ENCODE results near the gene CCDC33. TPM values are rescaled to one million over a fixed set of nuclear protein-coding genes. Genes with fewer than 3 reads are reported as not detected.

CCDC33 gene
- polyA plus RNA-seq (2013, experiment 1 of 4) = 5.0 TPM
- polyA plus RNA-seq (2013, experiment 2 of 4) = 5.2 TPM
- 4.4 TPM for polyA plus RNA-seq (2013, experiment 3 of 4)
- 3.5 TPM for polyA plus RNA-seq (2013, experiment 4 of 4)

GRCh38 chr15:74235962-74236361 lies at the start of gene CCDC33:
Gene CCDC33, plus strand, starts transcription at chr15:74236326. Its CDS starts 394 bp downstream, at chr15:74236720.
- Histone ChIP-seq H3K27ac (ENCODE audit: insufficient read depth, low read depth, low read length, poor library complexity, severe bottlenecking) (no peak within 1 kb of the TSS), H3K27me3 (ENCODE audit: control insufficient read depth, insufficient read depth, low read length, poor library complexity, severe bottlenecking) (no peaks in the 10 kb centered on the region)
- 89 to 92% methylated on average over 6 of the region's 6 CpGs for WGBS, 2 experiments

GRCh38 chr15:74188216-74188615 lies 47.9 kb upstream of the CCDC33 start:
- WGBS, 2 experiments = 94% methylated on average over 11 of the region's 11 CpGs
- H3K4me1 ChIP-seq (ENCODE audit: control insufficient read depth, insufficient read depth, low read length) = peaks cover 14% of the 10 kb centered on the region
- no peaks in the 10 kb centered on the region for H3K9me3 ChIP-seq (ENCODE audit: control insufficient read depth, low read length)
- H3K27ac ChIP-seq (ENCODE audit: insufficient read depth, low read depth, low read length, poor library complexity, severe bottlenecking) = no peak overlapping the region
- no peaks in the 10 kb centered on the region for H3K36me3 ChIP-seq (ENCODE audit: control insufficient read depth, insufficient read depth, low read length)
- no peaks in the 10 kb centered on the region for H3K27me3 ChIP-seq (ENCODE audit: control insufficient read depth, insufficient read depth, low read length, poor library complexity, severe bottlenecking)
- no peak overlapping the region for H3K4me3 ChIP-seq (ENCODE audit: insufficient read depth, low read depth, low read length)

More at GRCh38 chr15:74235962-74236361, at the start of gene CCDC33:
- peaks cover 33% of the 10 kb centered on the region for H3K4me1 ChIP-seq (ENCODE audit: control insufficient read depth, insufficient read depth, low read length)
- H3K36me3 ChIP-seq (ENCODE audit: control insufficient read depth, insufficient read depth, low read length) = no peaks in the 10 kb centered on the region
- H3K9me3 ChIP-seq (ENCODE audit: control insufficient read depth, low read length) = no peaks in the 10 kb centered on the region
- H3K4me3 ChIP-seq (ENCODE audit: insufficient read depth, low read depth, low read length) = no peak within 1 kb of the TSS

GRCh38 chr15:74191798-74192197 lies 44.3 kb upstream of the CCDC33 start:
- no peak overlapping the region for H3K27ac ChIP-seq (ENCODE audit: insufficient read depth, low read depth, low read length, poor library complexity, severe bottlenecking)
- H3K36me3 ChIP-seq (ENCODE audit: control insufficient read depth, insufficient read depth, low read length) = peaks cover 4% of the 10 kb centered on the region
- peaks cover 14% of the 10 kb centered on the region for H3K4me1 ChIP-seq (ENCODE audit: control insufficient read depth, insufficient read depth, low read length)
- 71 to 84% methylated on average over 3 of the region's 3 CpGs for WGBS, 2 experiments
- no peaks in the 10 kb centered on the region for H3K27me3 ChIP-seq (ENCODE audit: control insufficient read depth, insufficient read depth, low read length, poor library complexity, severe bottlenecking)
- H3K4me3 ChIP-seq (ENCODE audit: insufficient read depth, low read depth, low read length) = no peak overlapping the region
- no peaks in the 10 kb centered on the region for H3K9me3 ChIP-seq (ENCODE audit: control insufficient read depth, low read length)

GRCh38 chr15:74192751-74193150 lies 43.4 kb upstream of the CCDC33 start:
- no peaks in the 10 kb centered on the region for H3K27me3 ChIP-seq (ENCODE audit: control insufficient read depth, insufficient read depth, low read length, poor library complexity, severe bottlenecking)
- WGBS, 2 experiments = 91 to 93% methylated on average over 5 of the region's 5 CpGs
- H3K9me3 ChIP-seq (ENCODE audit: control insufficient read depth, low read length) = no peaks in the 10 kb centered on the region
- H3K27ac ChIP-seq (ENCODE audit: insufficient read depth, low read depth, low read length, poor library complexity, severe bottlenecking) = no peak overlapping the region
- peaks cover 14% of the 10 kb centered on the region for H3K4me1 ChIP-seq (ENCODE audit: control insufficient read depth, insufficient read depth, low read length)
- no peak overlapping the region for H3K4me3 ChIP-seq (ENCODE audit: insufficient read depth, low read depth, low read length)
- H3K36me3 ChIP-seq (ENCODE audit: control insufficient read depth, insufficient read depth, low read length) = peaks cover 4% of the 10 kb centered on the region

GRCh38 chr15:74193299-74193718 lies 42.8 kb upstream of the CCDC33 start:
- no peak overlapping the region for H3K27ac ChIP-seq (ENCODE audit: insufficient read depth, low read depth, low read length, poor library complexity, severe bottlenecking)
- H3K36me3 ChIP-seq (ENCODE audit: control insufficient read depth, insufficient read depth, low read length) = peaks cover 4% of the 10 kb centered on the region
- peaks cover 14% of the 10 kb centered on the region for H3K4me1 ChIP-seq (ENCODE audit: control insufficient read depth, insufficient read depth, low read length)
- 93 to 98% methylated on average over 4 of the region's 4 CpGs for WGBS, 2 experiments
- no peaks in the 10 kb centered on the region for H3K27me3 ChIP-seq (ENCODE audit: control insufficient read depth, insufficient read depth, low read length, poor library complexity, severe bottlenecking)
- H3K4me3 ChIP-seq (ENCODE audit: insufficient read depth, low read depth, low read length) = no peak overlapping the region
- no peaks in the 10 kb centered on the region for H3K9me3 ChIP-seq (ENCODE audit: control insufficient read depth, low read length)

- H3K4me3 ChIP-seq (ENCODE audit: insufficient read depth, low read depth, low read length) = no peak overlapping the region
- no peaks in the 10 kb centered on the region for H3K9me3 ChIP-seq (ENCODE audit: control insufficient read depth, low read length)
- no peaks in the 10 kb centered on the region for H3K27me3 ChIP-seq (ENCODE audit: control insufficient read depth, insufficient read depth, low read length, poor library complexity, severe bottlenecking)
- H3K36me3 ChIP-seq (ENCODE audit: control insufficient read depth, insufficient read depth, low read length) = peaks cover 4% of the 10 kb centered on the region
- no peak overlapping the region for H3K27ac ChIP-seq (ENCODE audit: insufficient read depth, low read depth, low read length, poor library complexity, severe bottlenecking)
- WGBS, 2 experiments = 84 to 87% methylated on average over 6 of the region's 6 CpGs
- peaks cover 14% of the 10 kb centered on the region for H3K4me1 ChIP-seq (ENCODE audit: control insufficient read depth, insufficient read depth, low read length)
Observed at GRCh38 chr15:74193905-74194304, 42.2 kb upstream of the CCDC33 start.

GRCh38 chr15:74194572-74195559 lies 41.3 kb upstream of the CCDC33 start:
- H3K9me3 ChIP-seq (ENCODE audit: control insufficient read depth, low read length) = no peaks in the 10 kb centered on the region
- no peak overlapping the region for H3K4me3 ChIP-seq (ENCODE audit: insufficient read depth, low read depth, low read length)
- peaks cover 4% of the 10 kb centered on the region for H3K36me3 ChIP-seq (ENCODE audit: control insufficient read depth, insufficient read depth, low read length)
- H3K4me1 ChIP-seq (ENCODE audit: control insufficient read depth, insufficient read depth, low read length) = peaks cover 14% of the 10 kb centered on the region
- H3K27ac ChIP-seq (ENCODE audit: insufficient read depth, low read depth, low read length, poor library complexity, severe bottlenecking) = no peak overlapping the region
- WGBS, 2 experiments = 95 to 96% methylated on average over 13 of the region's 13 CpGs
- H3K27me3 ChIP-seq (ENCODE audit: control insufficient read depth, insufficient read depth, low read length, poor library complexity, severe bottlenecking) = no peaks in the 10 kb centered on the region

- no peak overlapping the region for H3K27ac ChIP-seq (ENCODE audit: insufficient read depth, low read depth, low read length, poor library complexity, severe bottlenecking)
- WGBS, 2 experiments = 93 to 94% methylated on average over 7 of the region's 7 CpGs
- H3K4me1 ChIP-seq (ENCODE audit: control insufficient read depth, insufficient read depth, low read length) = peaks cover 24% of the 10 kb centered on the region
- H3K27me3 ChIP-seq (ENCODE audit: control insufficient read depth, insufficient read depth, low read length, poor library complexity, severe bottlenecking) = no peaks in the 10 kb centered on the region
- peaks cover 4% of the 10 kb centered on the region for H3K36me3 ChIP-seq (ENCODE audit: control insufficient read depth, insufficient read depth, low read length)
- H3K4me3 ChIP-seq (ENCODE audit: insufficient read depth, low read depth, low read length) = no peak overlapping the region
- no peaks in the 10 kb centered on the region for H3K9me3 ChIP-seq (ENCODE audit: control insufficient read depth, low read length)
Observed at GRCh38 chr15:74196175-74196574, 40.0 kb upstream of the CCDC33 start.

- Histone ChIP-seq H3K27me3 (ENCODE audit: control insufficient read depth, insufficient read depth, low read length, poor library complexity, severe bottlenecking) (no peaks in the 10 kb centered on the region), H3K36me3 (ENCODE audit: control insufficient read depth, insufficient read depth, low read length) (peaks cover 4% of the 10 kb centered on the region), H3K4me3 (ENCODE audit: insufficient read depth, low read depth, low read length) (no peak overlapping the region), H3K9me3 (ENCODE audit: control insufficient read depth, low read length) (no peaks in the 10 kb centered on the region), H3K4me1 (ENCODE audit: control insufficient read depth, insufficient read depth, low read length) (peaks cover 23% of the 10 kb centered on the region), H3K27ac (ENCODE audit: insufficient read depth, low read depth, low read length, poor library complexity, severe bottlenecking) (no peak overlapping the region)
- 93 to 95% methylated on average over 9 of the region's 9 CpGs for WGBS, 2 experiments
Observed at GRCh38 chr15:74197176-74197965, 38.8 kb upstream of the CCDC33 start.

- no peaks in the 10 kb centered on the region for H3K27me3 ChIP-seq (ENCODE audit: control insufficient read depth, insufficient read depth, low read length, poor library complexity, severe bottlenecking)
- no peak overlapping the region for H3K4me3 ChIP-seq (ENCODE audit: insufficient read depth, low read depth, low read length)
- 91 to 94% methylated on average over 6 of the region's 6 CpGs for WGBS, 2 experiments
- H3K36me3 ChIP-seq (ENCODE audit: control insufficient read depth, insufficient read depth, low read length) = peaks cover 4% of the 10 kb centered on the region
- H3K27ac ChIP-seq (ENCODE audit: insufficient read depth, low read depth, low read length, poor library complexity, severe bottlenecking) = no peak overlapping the region
- H3K9me3 ChIP-seq (ENCODE audit: control insufficient read depth, low read length) = no peaks in the 10 kb centered on the region
- peaks cover 37% of the 10 kb centered on the region for H3K4me1 ChIP-seq (ENCODE audit: control insufficient read depth, insufficient read depth, low read length)
Observed at GRCh38 chr15:74199297-74199652, 36.9 kb upstream of the CCDC33 start.
